Left cardiac atrium (tissue), 4 donors: ENCODE results near the gene WBP1. TPM values are rescaled to one million over a fixed set of nuclear protein-coding genes. Genes with fewer than 3 reads are reported as not detected.
A peak's percentile ranks its signal among the peaks of the same experiment; 100 is the strongest.
"Not testable (repeated sequence)": the region's sequence is repeated elsewhere in the genome, so short reads cannot be mapped to it uniquely, and the experiment has no call there.

Experiments
- ATAC-seq, 2 donors: fragments of 200-7000 bp; cut with Tn5 transposase; one replicate each; pipeline ENCODE4 v1.9.1; 2020; ENCODE audit warnings: mild to moderate bottlenecking in 2 of 2, moderate library complexity in 2 of 2
- DNase-seq: peaks from one replicate; pipeline ENCODE4 v3.0.0-alpha.2; 2020
- intact Hi-C, 2 donors: fragments of 100-400 bp; cut with DNase I; formaldehyde crosslinking; loops; one replicate each; pipeline versions ENCODE4 v1.14.1 to v1.15.1; 2022 to 2023
- long read RNA-seq: library from polyadenylated mRNA; unstranded; transcript quantifications from one replicate; pipeline ENCODE4 v2.0.0, GENCODE V29; 2021
- total RNA-seq, 2 donors: library from RNA; stranded (reverse); fragmentation: NEBNext Ultra II Directional; extraction: Animal tissue kit (Norgen Biotek cat#: 25700); gene quantifications; one replicate each; pipeline ENCODE4 v1.2.1, GENCODE V29; 2021
- donor health status: DM: no; HTN: yes; CAD: no.
- donor health status: DM: no; HTN: yes; CAD: no; lungs with severe emphysema.
- donor health status: DM: yes; HTN: yes; CAD: no.
- donor health status: Dilated cardiomyopathy.

The WBP1 gene
- 10 to 100 TPM; 42.2 to 56.7 TPM for total RNA-seq
- long read RNA-seq, partial matches to known transcripts, result 0 of 9 reads
- long read RNA-seq, other reads (novel, unspliced or antisense), result 3 of 9 reads

GRCh38 chr2:74458132-74458937, at the start of gene WBP1:
Gene WBP1 (plus strand): TSS chr2:74458438. CDS start chr2:74458603, 165 bp downstream.
- DNase-seq (peak; percentile 100), ATAC-seq (peak; percentile 93 to 94)
- intact Hi-C loops, result no loop called here

GRCh38 chr2:74413001-74413698, 45.1 kb upstream of the WBP1 start:
- intact Hi-C loops, result no loop called here
- DNase-seq (no peak), ATAC-seq (no peak)

- intact Hi-C loops, result no loop called here
- ATAC-seq (peak; percentile 9 to 33), DNase-seq (no peak)
These were observed 43.8 kb upstream of the WBP1 start for GRCh38 chr2:74414441-74414840.

DNA sequence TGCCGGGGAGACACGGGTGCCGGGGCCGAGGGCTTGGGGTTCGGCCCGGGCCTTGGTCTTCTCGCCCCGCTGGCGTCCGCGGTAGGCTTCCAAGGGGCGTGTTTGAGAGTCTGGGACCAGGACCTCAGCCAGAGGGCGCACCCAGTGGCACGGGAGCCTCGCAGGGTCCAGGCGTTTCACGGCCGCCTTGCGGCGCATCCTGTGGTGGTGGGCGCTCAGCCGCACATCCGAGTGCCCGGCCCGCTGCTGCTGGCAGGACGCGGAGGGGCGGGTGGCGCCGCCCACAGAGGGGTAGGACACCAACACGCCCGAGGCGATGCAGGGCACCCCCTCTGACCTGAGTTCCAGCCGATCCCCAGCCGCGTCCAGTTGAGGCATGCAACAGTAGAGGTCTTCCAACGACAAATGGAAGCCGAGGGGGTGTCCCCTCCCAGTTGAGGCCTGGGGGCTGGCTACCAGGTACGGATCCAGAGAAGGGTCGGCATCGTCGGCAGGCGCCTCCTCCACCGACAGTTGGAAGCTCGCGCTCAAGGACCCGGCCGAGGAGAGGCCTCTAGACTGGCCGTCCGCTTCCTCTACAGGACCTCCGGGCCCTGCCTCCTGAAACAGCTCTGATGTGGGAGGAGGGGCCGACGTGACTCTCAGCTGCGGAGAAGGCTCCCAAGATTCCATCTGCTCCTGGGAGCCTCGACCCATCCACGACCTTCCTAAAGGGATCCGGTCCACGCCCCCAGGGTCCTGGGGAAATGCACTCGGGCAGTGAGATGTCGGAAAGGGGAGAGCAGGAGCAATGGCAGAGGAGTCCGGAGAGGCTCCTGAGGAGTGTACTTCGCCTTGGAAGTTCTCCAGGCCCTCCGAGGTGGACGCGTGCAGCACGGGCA, 43.1 kb upstream of the WBP1 start:
- DNase-seq (peak; percentile 78), ATAC-seq (peak; percentile 82 to 84)
- intact Hi-C loops, result no loop called here

DNA sequence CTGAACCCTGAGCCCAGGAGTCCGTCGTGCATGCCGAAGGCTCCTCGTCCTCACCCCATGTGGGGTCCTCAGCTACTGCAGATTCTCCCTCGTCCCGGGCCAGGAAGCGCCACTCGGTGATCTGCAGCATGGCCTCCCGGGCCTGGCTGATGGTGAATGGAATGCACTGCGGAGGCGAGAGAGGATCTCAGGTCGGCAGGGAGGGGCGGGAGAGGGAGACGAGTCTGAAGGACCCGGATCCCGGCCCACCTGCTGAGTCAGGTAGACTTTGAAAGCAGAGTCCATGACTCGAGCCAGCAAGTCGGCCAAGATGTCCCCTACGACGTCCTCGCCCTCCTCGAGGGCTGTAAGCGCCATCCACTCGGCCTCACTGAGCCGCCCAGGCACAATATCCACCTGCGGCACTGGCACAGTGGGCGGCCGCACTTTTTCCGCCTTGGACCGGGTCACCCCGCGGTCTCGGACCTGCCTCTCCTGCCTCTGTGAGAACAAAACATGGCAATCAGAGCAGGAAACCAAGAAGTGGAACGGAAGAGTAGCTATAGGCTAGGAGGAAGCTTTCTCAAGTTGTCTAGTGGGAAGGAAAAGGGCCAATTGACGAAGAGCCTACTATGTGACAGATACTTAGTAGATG, 42.4 kb upstream of the WBP1 start:
- intact Hi-C loops, result no loop called here
- DNase-seq (no peak), ATAC-seq (peak in 1 of 2 donors; percentile 18)

DNA sequence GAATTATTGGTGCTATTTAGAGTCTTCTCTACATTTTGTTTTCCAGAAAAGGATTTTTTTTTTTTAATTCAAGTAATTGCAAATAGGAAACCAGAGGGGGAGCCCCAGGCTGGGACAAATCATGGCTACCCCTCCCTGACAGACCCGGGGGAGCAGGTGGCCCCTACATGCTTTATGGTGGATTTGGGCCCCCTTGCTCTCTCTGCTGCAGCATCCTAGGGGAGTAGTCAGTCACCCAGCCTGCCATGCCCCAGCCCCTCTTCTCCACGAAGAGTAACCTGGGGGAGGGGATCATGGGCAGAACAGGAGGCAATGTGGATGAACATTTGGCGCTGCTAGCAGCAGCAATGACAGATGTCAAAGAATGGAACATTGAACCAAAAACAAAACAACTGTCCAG, 41.5 kb upstream of the WBP1 start:
- ATAC-seq (no peak), DNase-seq (no peak)
- intact Hi-C loops, result no loop called here

DNA sequence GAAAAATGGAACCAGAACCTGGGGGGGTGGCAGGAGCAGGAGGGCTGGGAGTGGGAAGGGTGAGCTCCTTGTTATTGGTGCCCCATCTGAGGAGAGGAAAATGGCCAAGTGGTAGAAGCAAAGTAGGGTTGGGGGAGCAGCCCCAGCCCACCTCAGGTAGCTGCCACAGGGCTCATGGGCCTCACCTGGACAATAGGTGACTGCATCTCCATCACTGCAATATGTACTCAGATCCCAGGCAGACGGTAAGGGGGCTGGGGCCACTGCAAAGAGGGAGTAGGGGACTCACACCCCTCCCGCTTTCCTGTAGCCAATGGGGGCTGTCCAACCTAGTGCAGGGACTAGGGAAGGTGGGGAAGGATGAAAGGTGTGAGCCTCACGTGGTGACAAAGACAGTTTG, 41.0 kb upstream of the WBP1 start:
- ATAC-seq, result no peak
- intact Hi-C loops, result no loop called here
- no peak for DNase-seq

DNA sequence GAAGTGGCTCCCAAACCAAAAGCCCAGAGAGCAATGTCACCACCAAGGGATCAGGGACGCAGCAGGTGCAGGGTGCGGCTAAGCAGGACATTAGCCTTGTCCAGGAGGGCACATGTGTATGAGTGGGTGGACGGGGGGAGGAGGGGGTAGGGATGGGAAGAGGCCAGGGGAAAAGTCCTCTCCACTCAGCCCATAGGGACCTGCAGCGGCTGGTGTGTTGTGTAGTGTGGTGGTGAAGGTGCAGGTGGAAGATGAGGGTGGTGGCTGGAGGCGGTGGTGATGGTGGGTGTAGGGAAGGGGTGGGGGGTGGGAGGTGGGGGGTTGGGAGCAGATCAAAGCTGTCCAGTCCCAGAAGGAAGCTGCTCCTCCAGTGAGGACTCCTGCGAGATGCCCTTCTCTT, 40.5 kb upstream of the WBP1 start:
- DNase-seq, result no peak
- ATAC-seq, result no peak
- intact Hi-C loops, result no loop called here

GRCh38 chr2:74418312-74418711, 39.9 kb upstream of the WBP1 start:
- peak; percentile 69 for DNase-seq
- no peak for ATAC-seq
- intact Hi-C loops, result no loop called here

DNA sequence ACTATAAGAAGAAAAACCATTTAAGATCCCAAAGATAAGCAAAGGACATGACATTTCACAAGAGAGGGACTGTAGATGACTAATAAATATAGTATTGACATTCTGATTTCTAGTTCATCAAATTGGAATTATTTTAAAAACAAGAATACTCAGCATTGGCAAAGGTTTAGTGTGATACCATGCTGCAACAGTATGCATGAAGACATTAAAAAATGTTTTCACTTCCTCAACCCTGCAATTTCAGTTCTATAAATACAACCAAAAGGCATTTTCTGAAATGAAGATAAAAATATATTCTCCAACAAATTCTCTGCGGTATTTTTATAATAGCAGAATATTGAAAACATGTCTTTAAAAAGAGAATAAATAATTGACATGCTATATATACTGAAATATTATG, 38.9 kb upstream of the WBP1 start:
- ATAC-seq (no peak), DNase-seq (no peak)
- intact Hi-C loops, result no loop called here

DNA sequence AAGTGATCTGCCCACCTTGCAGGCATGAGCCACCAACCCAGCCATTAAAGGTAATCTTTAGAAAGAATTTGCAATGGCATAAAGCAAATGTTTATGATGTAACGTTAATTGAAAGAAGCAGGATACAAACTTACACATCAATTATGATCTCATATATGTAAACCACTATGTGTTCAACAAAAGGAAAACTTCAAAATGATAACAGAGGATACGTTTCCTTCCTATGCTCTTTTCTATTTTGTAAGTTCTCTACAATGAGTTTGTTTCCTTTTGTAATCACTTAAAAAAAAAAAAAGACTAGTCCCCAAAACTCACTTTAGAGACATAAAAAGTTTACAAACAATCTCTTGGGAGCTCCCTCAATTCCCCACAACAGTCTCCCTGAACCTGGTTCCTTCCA, 38.2 kb upstream of the WBP1 start:
- DNase-seq, result no peak
- no peak for ATAC-seq
- intact Hi-C loops, result no loop called here

DNA sequence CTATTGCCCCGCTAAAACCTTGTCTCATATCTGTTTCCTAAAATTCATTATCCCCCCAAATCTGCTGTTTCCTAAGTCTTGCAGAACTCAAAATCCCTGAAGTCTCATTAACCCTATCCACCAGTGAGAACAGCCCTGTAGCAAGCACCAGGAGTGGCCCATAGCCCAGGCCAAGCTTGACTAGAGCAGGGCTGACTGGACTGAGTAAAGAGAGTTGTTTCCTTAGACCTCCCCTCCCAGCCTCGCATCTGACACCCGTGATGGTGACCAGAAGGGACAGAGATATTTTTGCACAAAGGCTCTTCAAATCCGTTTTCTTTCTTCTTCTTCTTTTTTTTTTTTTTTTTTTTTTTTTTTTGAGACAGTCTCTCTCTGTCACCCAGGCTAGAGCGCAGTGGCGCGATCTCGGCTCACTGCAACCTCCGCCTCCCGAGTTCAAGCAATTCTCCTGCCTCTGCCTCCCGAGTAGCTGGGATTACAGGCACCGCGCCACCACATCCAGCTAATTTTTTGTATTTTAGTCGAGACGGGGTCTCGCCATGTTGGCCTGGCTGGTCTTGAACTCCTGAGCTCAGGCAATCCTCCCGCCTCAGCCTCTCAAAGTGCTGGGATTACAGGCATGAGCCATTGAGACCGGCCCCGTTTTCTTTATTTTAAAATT, 37.7 kb upstream of the WBP1 start:
- intact Hi-C loops, result not testable (repeated sequence)

GRCh38 chr2:74421221-74421870, 36.9 kb upstream of the WBP1 start, which contains the start of the genes C2orf81 and WDR54:
Gene C2orf81 (minus strand): TSS chr2:74421619. CDS start chr2:74421560, 59 bp downstream.
Gene WDR54 (plus strand): TSS chr2:74421730. CDS start chr2:74422154, 424 bp downstream.
- peak; percentile 92 for DNase-seq
- ATAC-seq, result peak; percentile 91 to 95
- intact Hi-C loops, result no loop called here

More for the DNA sequence above, 37.7 kb upstream of the WBP1 start:
- not testable (repeated sequence) for ATAC-seq, DNase-seq

DNA sequence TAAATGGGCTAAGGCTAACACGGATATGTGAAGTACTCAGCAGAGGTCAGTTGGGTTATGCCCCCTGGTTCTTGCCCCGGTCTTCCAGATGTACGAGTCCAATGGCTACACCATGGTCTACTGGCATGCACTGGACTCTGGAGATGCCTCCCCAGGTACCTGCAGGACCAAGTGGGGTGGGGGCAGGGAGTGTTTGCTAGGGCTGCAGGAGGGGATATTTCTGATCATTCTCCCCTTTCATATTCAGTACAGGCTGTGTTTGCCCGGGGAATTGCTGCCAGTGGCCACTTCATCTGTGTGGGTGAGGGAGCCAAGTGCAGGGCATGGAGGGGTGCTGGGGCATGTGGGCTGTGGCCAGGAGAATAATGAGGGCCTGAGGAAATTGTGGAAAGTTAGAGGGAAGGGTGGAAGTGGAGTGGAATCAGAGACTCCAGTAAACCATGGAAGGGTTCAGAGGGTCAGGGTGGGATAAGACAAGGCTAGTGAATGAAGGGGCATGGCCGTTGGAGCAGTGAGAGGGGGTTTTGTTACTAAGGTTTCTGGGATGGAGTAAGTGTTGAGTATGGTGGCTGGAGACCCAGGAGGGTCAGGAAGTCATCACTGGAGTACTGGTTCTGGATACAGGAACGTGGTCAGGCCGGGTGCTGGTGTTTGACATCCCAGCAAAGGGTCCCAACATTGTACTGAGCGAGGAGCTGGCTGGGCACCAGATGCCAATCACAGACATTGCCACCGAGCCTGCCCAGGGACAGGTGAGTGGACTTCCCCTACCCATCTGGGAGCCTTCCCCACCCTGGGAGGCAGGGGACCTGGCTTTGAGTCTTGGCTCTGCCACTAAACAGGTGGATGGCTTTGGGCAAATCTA, 34.8 kb upstream of the WBP1 start:
- ATAC-seq (no peak), DNase-seq (no peak)
- intact Hi-C loops, result no loop called here

- intact Hi-C loops, result no loop called here
- DNase-seq, result no peak
- ATAC-seq, result no peak
These were observed 33.9 kb upstream of the WBP1 start for GRCh38 chr2:74424139-74424992.

DNA sequence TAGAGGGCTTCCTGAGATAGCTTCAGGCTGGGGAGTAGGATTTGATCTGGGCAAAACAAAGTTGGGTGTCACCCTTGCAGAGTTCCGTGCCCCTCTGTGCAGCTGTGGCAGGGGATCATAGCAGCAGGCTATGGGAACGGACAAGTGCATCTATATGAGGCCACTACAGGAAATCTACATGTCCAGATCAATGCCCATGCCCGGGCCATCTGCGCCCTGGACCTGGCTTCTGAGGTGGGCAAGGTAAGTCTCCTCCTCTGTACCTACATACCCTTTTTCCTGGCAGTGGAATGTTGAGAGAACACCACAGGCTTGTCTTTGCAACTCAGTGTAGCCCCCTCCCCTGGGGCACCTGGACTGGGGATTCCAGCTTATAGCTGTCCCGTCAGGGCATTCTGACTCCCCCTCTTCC, 33.2 kb upstream of the WBP1 start:
- no peak for DNase-seq
- ATAC-seq, result no peak
- intact Hi-C loops, result no loop called here
